Renal cortex interstitium (tissue), 11 donors: ENCODE results near the gene FFAR3. TPM values are rescaled to one million over a fixed set of nuclear protein-coding genes. Genes with fewer than 3 reads are reported as not detected.
"Not testable (repeated sequence)": the region's sequence is repeated elsewhere in the genome, so short reads cannot be mapped to it uniquely, and the experiment has no call there.

Experiments
- DNase-seq, 11 donors: peaks; one replicate each; pipeline ENCODE4 v3.0.0-alpha.2; 2013; ENCODE audit warnings: low read depth in 9 of 11, low spot score in 4 of 11; ENCODE audit errors: extremely low read depth in 1 of 11
- polyA plus RNA-seq, 3 donors: library from polyadenylated mRNA; unstranded; fragments of 120-200 nt; gene quantifications; one replicate each; pipeline ENCODE4 v1.2.1, GENCODE V29; 2013; ENCODE audit not compliant: insufficient read length in 3 of 3

Gene FFAR3
- polyA plus RNA-seq, 3 donors: 0.11 to 0.20 (median 0.17) TPM

GRCh38 chr19:35389192-35389861 lies 31.1 kb downstream of the FFAR3 start:
- DNase-seq: no peak

- DNase-seq: no peak
Measured at GRCh38 chr19:35392742-35393715, 34.8 kb downstream of the FFAR3 start.

- DNase-seq: no peak
Measured at GRCh38 chr19:35395382-35396199, 37.3 kb downstream of the FFAR3 start.

- DNase-seq: no peak
Measured at GRCh38 chr19:35396240-35396885, 38.1 kb downstream of the FFAR3 start.

GRCh38 chr19:35397064-35397463 lies 38.8 kb downstream of the FFAR3 start:
- DNase-seq: no peak

- DNase-seq: no peak
Measured at GRCh38 chr19:35398570-35398969, 40.3 kb downstream of the FFAR3 start.

GRCh38 chr19:35399231-35399630 lies 41.0 kb downstream of the FFAR3 start:
- no peak for DNase-seq

GRCh38 chr19:35399948-35400772 lies 41.9 kb downstream of the FFAR3 start:
- DNase-seq: no peak

- DNase-seq: no peak
Measured at GRCh38 chr19:35400773-35401100, 42.5 kb downstream of the FFAR3 start.

GRCh38 chr19:35401416-35401815 lies 43.2 kb downstream of the FFAR3 start:
- DNase-seq: not testable (repeated sequence)

- DNase-seq: no peak
Measured at GRCh38 chr19:35403116-35403760, 45.0 kb downstream of the FFAR3 start.

GRCh38 chr19:35404879-35405622 lies 46.8 kb downstream of the FFAR3 start:
- DNase-seq: no peak

GRCh38 chr19:35407619-35408018 lies 49.4 kb downstream of the FFAR3 start:
- DNase-seq: no peak

GRCh38 chr19:35408284-35409171 lies 50.3 kb downstream of the FFAR3 start:
- DNase-seq: no peak

- DNase-seq: no peak
Measured at GRCh38 chr19:35409191-35409590, 50.9 kb downstream of the FFAR3 start.
